Hepatocyte (in vitro differentiated cells): ENCODE measurements around the gene CRISPLD2. TPM values are rescaled to one million over a fixed set of nuclear protein-coding genes. Genes with fewer than 3 reads are reported as not detected.

Experiments used
- DNase-seq: peaks from one replicate; pipeline ENCODE4 v3.0.0-alpha.2; 2016; ENCODE audit warnings: low spot score
- H2AFZ ChIP-seq: fragments of 200-600 bp; sonication (generic); 2 replicates; pipeline ENCODE4 v1.6.0; 2016; ENCODE audit warnings: antibody characterized with exemption, mild to moderate bottlenecking
- H3K27ac ChIP-seq: fragments of 200-600 bp; sonication (generic); 2 replicates; pipeline ENCODE4 v1.5.1; 2016; ENCODE audit warnings: mild to moderate bottlenecking
- H3K27me3 ChIP-seq: fragments of 200-600 bp; sonication (generic); 2 replicates; pipeline ENCODE4 v1.6.1; 2016
- H3K36me3 ChIP-seq: fragments of 200-600 bp; sonication (generic); replicated peaks from 2 replicates; pipeline ENCODE4 v1.5.1; 2016; ENCODE audit warnings: low read depth; ENCODE audit not compliant: insufficient read depth
- H3K4me1 ChIP-seq: fragments of 200-600 bp; sonication (generic); 2 replicates; pipeline ENCODE4 v1.5.1; 2016; ENCODE audit warnings: mild to moderate bottlenecking, moderate library complexity; ENCODE audit not compliant: insufficient read depth
- H3K4me2 ChIP-seq: fragments of 200-600 bp; sonication (generic); 2 replicates; pipeline ENCODE4 v1.6.0; 2016
- H3K4me3 ChIP-seq: fragments of 200-600 bp; sonication (generic); 2 replicates; pipeline ENCODE4 v1.5.1; 2016; ENCODE audit warnings: mild to moderate bottlenecking
- H3K79me2 ChIP-seq: fragments of 200-600 bp; sonication (generic); 2 replicates; pipeline ENCODE4 v1.6.0; 2017; ENCODE audit warnings: mild to moderate bottlenecking
- H3K9me2 ChIP-seq: fragments of 200-600 bp; sonication (generic); replicated peaks from 2 replicates; pipeline ENCODE4 v1.6.0; 2017; ENCODE audit warnings: mild to moderate bottlenecking; ENCODE audit not compliant: insufficient read depth
- H3K9me3 ChIP-seq: fragments of 200-600 bp; sonication (generic); 2 replicates; pipeline ENCODE4 v1.5.1; 2016; ENCODE audit warnings: low read depth, mild to moderate bottlenecking
- H4K20me1 ChIP-seq: fragments of 200-600 bp; sonication (generic); 2 replicates; pipeline ENCODE4 v1.6.0; 2016; ENCODE audit warnings: mild to moderate bottlenecking; ENCODE audit not compliant: insufficient read depth, poor library complexity, severe bottlenecking
- EZH2 ChIP-seq: fragments of 200-600 bp; sonication (generic); IDR thresholded peaks from 2 replicates; pipeline ENCODE4 v1.6.1; 2016; ENCODE audit warnings: antibody characterized with exemption, mild to moderate bottlenecking, borderline replicate concordance
- EZH2phosphoT487 ChIP-seq: fragments of 200-600 bp; sonication (generic); IDR thresholded peaks from one replicate; pipeline ENCODE4 v1.6.1; 2018; ENCODE audit warnings: antibody characterized with exemption, mild to moderate bottlenecking, low read depth, moderate library complexity; ENCODE audit not compliant: unreplicated experiment, severe bottlenecking
- WGBS: methylation state at CpG from one replicate; pipeline ENCODE4 v1.1.6; 2016; ENCODE audit warnings: low lambda C conversion rate; ENCODE audit errors: missing lambda C conversion rate; 5-methylcytosine and 5-hydroxymethylcytosine counted together
- polyA plus RNA-seq: library from polyadenylated mRNA; unstranded; fragments of >200 nt; fragmentation: Nextera tagmentation; extraction: Ambion mirVana; gene quantifications from 2 replicates; pipeline ENCODE4 v1.2.1, GENCODE V29; 2016
- total RNA-seq: library from RNA; depleted of rRNA; stranded (reverse); fragments of >200 nt; gene quantifications from 2 replicates; pipeline ENCODE4 v1.2.3, GENCODE V29; 2014
- TF ChIP-seq, protein P1 (sequence below): fragments of 200-600 bp; sonication (generic); IDR thresholded peaks from 2 replicates; pipeline ENCODE4 v1.5.1; 2016; ENCODE audit warnings: antibody characterized with exemption, mild to moderate bottlenecking; ENCODE audit not compliant: poor library complexity

Gene CRISPLD2
- total and polyA plus RNA-seq, 2 experiments from 2014 or later: 281 to 315 TPM

GRCh38 chr16:84893849-84894599 is 74.2 kb downstream of the CRISPLD2 start:
- Histone ChIP-seq H3K9me2 (no peaks in the 10 kb centered on the region), H3K4me1 (peaks cover 5% of the 10 kb centered on the region), H2AFZ (no peak overlapping the region), H3K27me3 (no peaks in the 10 kb centered on the region), H3K79me2 (no peaks in the 10 kb centered on the region), H4K20me1 (no peaks in the 10 kb centered on the region), H3K4me2 (no peak overlapping the region), H3K4me3 (no peak overlapping the region), H3K9me3 (no peaks in the 10 kb centered on the region), H3K27ac (no peak overlapping the region), H3K36me3 (no peaks in the 10 kb centered on the region)
- TF ChIP-seq, protein P1, sequence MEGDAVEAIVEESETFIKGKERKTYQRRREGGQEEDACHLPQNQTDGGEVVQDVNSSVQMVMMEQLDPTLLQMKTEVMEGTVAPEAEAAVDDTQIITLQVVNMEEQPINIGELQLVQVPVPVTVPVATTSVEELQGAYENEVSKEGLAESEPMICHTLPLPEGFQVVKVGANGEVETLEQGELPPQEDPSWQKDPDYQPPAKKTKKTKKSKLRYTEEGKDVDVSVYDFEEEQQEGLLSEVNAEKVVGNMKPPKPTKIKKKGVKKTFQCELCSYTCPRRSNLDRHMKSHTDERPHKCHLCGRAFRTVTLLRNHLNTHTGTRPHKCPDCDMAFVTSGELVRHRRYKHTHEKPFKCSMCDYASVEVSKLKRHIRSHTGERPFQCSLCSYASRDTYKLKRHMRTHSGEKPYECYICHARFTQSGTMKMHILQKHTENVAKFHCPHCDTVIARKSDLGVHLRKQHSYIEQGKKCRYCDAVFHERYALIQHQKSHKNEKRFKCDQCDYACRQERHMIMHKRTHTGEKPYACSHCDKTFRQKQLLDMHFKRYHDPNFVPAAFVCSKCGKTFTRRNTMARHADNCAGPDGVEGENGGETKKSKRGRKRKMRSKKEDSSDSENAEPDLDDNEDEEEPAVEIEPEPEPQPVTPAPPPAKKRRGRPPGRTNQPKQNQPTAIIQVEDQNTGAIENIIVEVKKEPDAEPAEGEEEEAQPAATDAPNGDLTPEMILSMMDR: no peak
- TF ChIP-seq EZH2: no peak
- TF ChIP-seq EZH2phosphoT487: no peak
- WGBS: 86% methylated on average over 12 of the region's 12 CpGs
- no peak for DNase-seq

DNA sequence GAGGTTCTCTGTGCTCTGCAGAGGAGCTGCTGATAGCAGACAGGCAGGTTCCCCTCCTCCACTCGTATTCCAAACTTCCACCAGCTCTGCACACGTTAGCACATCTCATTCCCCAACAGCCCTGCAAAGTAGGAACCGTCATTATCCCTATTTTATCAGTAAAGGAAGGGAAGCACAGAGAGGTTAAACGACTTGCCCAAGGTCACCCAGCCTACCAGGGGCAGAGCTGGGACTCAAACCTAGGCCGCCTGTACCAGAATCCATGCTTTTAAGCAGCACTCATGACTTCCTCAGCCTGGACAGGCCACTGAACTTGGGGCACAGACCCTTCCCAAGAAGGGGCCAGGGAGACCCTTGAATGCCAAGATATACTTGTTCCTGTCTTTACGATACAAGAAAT is 75.2 kb downstream of the CRISPLD2 start:
- Histone ChIP-seq H4K20me1 (no peaks in the 10 kb centered on the region), H2AFZ (no peak overlapping the region), H3K79me2 (no peaks in the 10 kb centered on the region), H3K4me1 (peaks cover 5% of the 10 kb centered on the region), H3K27me3 (no peaks in the 10 kb centered on the region), H3K36me3 (no peaks in the 10 kb centered on the region), H3K9me3 (no peaks in the 10 kb centered on the region), H3K9me2 (no peaks in the 10 kb centered on the region), H3K4me2 (no peak overlapping the region), H3K27ac (no peak overlapping the region), H3K4me3 (no peak overlapping the region)
- WGBS: 83% methylated on average over 6 of the region's 6 CpGs
- TF ChIP-seq EZH2 (no peak), EZH2phosphoT487 (no peak)
- TF ChIP-seq, protein P1: no peak
- DNase-seq: no peak

- Histone ChIP-seq H3K4me2 (no peak overlapping the region), H4K20me1 (no peaks in the 10 kb centered on the region), H3K9me2 (no peaks in the 10 kb centered on the region), H3K79me2 (no peaks in the 10 kb centered on the region), H3K36me3 (no peaks in the 10 kb centered on the region), H3K4me1 (no peaks in the 10 kb centered on the region), H3K9me3 (no peaks in the 10 kb centered on the region), H2AFZ (no peak overlapping the region), H3K4me3 (no peak overlapping the region), H3K27ac (no peak overlapping the region), H3K27me3 (no peaks in the 10 kb centered on the region)
- TF ChIP-seq, protein P1: no peak
- no peak for TF ChIP-seq EZH2phosphoT487
- TF ChIP-seq EZH2: no peak
- WGBS: 87% methylated on average over 9 of the region's 9 CpGs
- DNase-seq: no peak
Measured at GRCh38 chr16:84896847-84897246, 77.1 kb downstream of the CRISPLD2 start.
